PFSK-1 (cell line): ENCODE measurements around the gene ACAP1.

Source experiments
- FOXP2 ChIP-seq: optimal IDR thresholded peaks from 2 replicates; pipeline ENCODE3; 2011; ENCODE audit warnings: borderline replicate concordance, control low read depth, inconsistent platforms; ENCODE audit not compliant: insufficient read depth; ENCODE audit errors: extremely low read length, extremely low read depth
- POLR2AphosphoS5 ChIP-seq: IDR thresholded peaks from 2 replicates; pipeline ENCODE4 v1.6.1; 2012; ENCODE audit warnings: low read depth, mild to moderate bottlenecking, control low read depth, low read length, moderate library complexity
- SIN3A ChIP-seq: IDR thresholded peaks from 2 replicates; pipeline ENCODE4 v1.6.1; 2012; ENCODE audit warnings: mild to moderate bottlenecking, low read length, moderate library complexity, borderline replicate concordance; ENCODE audit not compliant: insufficient read depth
- TAF1 ChIP-seq: IDR thresholded peaks from 2 replicates; pipeline ENCODE4 v1.6.1; 2012; ENCODE audit warnings: low read length, control low read depth, borderline replicate concordance; ENCODE audit not compliant: insufficient read depth
- TF ChIP-seq, protein P1 (sequence below), 2 experiments: IDR thresholded peaks; 2 replicates each; pipeline versions ENCODE4 v1.6.1 to v1.8.0; 2011 to 2012; ENCODE audit warnings: low read depth in 2 of 2, low read length in 2 of 2, control low read depth in 1 of 2, inconsistent platforms in 1 of 2, mild to moderate bottlenecking in 1 of 2, moderate library complexity in 1 of 2; ENCODE audit not compliant: insufficient read depth in 1 of 2

ACAP1 gene

DNA sequence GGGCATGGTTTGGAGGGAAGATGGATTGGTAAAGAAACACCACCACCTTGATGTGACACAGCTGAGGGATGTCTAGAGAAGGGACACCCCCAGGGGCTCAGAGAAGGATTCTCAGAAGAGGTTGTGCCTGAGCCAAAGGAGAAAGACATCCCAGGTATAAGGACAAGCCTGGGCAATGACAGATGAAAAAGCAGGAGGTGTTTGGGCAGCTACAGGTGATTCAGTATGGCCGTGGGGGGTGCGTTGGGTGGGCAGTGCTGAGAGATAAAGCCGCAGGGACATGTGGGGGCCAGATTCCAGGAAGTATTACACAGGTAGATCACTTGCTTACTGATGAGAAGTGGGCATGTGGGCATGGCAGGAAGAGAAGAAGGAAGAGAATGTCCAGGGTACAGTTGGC lies 25.6 kb downstream of the ACAP1 start:
- TF ChIP-seq SIN3A: no peak
- no peak for TF ChIP-seq FOXP2
- TF ChIP-seq TAF1: no peak
- TF ChIP-seq, protein P1, sequence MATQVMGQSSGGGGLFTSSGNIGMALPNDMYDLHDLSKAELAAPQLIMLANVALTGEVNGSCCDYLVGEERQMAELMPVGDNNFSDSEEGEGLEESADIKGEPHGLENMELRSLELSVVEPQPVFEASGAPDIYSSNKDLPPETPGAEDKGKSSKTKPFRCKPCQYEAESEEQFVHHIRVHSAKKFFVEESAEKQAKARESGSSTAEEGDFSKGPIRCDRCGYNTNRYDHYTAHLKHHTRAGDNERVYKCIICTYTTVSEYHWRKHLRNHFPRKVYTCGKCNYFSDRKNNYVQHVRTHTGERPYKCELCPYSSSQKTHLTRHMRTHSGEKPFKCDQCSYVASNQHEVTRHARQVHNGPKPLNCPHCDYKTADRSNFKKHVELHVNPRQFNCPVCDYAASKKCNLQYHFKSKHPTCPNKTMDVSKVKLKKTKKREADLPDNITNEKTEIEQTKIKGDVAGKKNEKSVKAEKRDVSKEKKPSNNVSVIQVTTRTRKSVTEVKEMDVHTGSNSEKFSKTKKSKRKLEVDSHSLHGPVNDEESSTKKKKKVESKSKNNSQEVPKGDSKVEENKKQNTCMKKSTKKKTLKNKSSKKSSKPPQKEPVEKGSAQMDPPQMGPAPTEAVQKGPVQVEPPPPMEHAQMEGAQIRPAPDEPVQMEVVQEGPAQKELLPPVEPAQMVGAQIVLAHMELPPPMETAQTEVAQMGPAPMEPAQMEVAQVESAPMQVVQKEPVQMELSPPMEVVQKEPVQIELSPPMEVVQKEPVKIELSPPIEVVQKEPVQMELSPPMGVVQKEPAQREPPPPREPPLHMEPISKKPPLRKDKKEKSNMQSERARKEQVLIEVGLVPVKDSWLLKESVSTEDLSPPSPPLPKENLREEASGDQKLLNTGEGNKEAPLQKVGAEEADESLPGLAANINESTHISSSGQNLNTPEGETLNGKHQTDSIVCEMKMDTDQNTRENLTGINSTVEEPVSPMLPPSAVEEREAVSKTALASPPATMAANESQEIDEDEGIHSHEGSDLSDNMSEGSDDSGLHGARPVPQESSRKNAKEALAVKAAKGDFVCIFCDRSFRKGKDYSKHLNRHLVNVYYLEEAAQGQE (IDR thresholded peaks at IDR 0.05; ENCODE audit: insufficient read depth in 1 of 2, low read depth in 2 of 2, low read length in 2 of 2): no peak
- no peak for TF ChIP-seq POLR2AphosphoS5

DNA sequence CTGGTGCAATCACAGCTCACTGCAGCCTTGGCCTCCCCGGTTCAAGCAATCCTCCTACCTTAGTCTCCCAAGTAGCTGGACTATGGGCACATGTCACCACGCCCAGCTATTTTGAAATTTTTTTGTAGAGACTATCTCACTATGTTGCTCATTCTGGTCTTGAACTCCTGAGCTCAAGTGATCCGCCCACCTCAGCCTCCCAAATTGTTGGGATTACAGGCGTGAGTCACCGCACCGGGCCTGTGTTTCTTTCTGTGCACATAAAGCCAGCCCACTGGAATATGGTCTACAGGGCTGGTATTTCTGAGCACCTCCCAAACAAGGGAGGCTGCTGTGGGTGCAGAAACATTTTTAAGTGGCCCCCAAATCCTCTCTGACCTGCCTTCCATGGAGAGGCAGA lies 27.0 kb downstream of the ACAP1 start:
- TF ChIP-seq SIN3A: no peak
- no peak for TF ChIP-seq TAF1

DNA sequence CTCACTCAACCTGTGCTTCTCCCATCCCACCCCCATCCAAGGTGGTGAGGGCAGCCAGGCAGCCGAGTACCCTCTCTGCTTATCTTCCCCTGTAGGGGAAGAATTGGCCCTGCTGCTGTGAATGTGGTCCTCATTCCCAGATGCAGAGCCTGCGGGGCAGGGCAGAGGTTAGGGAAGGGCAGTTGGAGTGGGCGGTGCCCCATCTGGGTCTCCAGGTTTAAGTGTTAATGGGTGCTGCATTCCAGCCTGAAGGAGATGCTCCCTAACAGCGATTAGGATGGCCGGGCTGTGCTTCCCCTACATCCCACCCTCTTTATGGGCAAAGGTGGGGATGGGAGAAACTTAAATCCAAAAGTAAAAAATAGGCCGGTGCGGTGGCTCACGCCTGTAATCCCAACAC lies 30.8 kb downstream of the ACAP1 start:
- TF ChIP-seq POLR2AphosphoS5: no peak
- no peak for TF ChIP-seq TAF1
- TF ChIP-seq, protein P1 (IDR thresholded peaks at IDR 0.05; ENCODE audit: insufficient read depth in 1 of 2, low read depth in 2 of 2, low read length in 2 of 2): no peak
- TF ChIP-seq FOXP2: no peak
- no peak for TF ChIP-seq SIN3A

DNA sequence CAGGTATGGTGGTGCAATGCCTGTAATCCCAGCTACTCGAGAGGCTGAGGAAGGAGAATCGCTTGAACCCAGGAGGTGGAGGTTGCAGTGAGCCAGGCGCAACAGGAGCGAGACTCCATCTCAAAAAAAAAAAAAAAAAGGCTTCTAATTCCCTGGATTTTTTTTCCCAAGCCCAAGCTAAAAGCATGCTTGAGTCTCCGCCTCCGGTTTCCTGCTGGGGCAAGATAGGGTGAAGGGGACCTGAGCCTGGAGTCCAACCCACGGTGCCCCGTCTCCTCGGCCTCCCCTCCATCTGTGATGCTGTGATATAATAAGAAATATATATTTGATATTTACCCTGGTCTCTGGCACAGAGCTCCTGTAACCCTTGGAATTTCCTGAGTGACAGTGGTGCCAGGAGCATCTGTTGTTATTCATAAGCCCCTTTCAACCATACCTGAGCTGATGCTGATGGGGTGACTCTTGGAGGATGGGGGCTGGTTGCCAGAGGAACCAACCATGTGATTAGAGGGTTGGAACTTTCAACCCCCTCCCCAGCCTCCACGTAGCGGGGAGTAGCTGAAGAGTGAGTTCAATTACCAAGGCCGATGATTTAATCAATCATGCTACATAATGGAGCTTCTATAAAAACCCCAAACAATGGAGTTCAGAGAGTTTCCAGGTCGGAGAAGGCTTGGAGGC lies 31.7 kb downstream of the ACAP1 start:
- no peak for TF ChIP-seq FOXP2
- TF ChIP-seq TAF1: no peak

DNA sequence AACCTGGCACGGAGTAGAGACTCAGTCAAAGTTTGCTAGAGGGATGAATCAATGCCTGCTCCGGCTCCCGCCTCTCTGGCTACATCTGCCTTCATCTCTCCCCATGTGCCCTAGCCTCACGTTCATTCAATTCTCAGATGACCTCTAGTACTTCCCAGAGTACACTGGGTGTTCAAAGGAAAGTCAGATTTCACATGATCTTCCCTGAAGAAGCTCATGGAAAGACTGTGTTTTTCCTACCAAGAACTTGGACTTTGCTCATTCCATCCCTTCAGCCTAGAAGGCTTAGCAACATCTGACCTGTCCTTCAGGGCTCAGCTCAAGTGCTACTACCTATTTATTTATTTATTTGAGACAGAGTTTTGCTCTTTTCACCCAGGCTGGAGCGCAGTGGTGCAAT lies 33.5 kb downstream of the ACAP1 start:
- TF ChIP-seq FOXP2 (no peak), SIN3A (no peak), TAF1 (no peak), POLR2AphosphoS5 (no peak)
- TF ChIP-seq, protein P1 (IDR thresholded peaks at IDR 0.05; ENCODE audit: insufficient read depth in 1 of 2, low read depth in 2 of 2, low read length in 2 of 2): no peak

DNA sequence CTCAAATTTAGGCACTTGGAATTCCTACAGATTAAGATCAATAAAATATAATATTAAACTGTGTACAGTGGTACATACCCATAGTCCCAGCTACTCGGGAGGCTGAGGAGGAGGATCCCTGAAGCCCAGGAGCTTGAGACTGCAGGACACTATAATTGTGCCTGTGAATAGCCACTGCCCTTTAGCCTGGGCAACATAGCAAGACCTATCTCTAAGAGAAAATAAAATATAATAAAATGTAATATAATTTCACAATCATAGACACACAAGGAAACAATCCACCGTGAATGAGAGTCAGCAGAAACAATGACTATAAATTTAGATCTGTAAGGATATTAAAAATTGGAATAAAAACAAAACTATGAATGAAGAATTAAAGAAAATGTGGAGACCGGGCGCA lies 34.5 kb downstream of the ACAP1 start:
- TF ChIP-seq POLR2AphosphoS5: no peak
- TF ChIP-seq, protein P1 (IDR thresholded peaks at IDR 0.05; ENCODE audit: insufficient read depth in 1 of 2, low read depth in 2 of 2, low read length in 2 of 2): no peak
- no peak for TF ChIP-seq TAF1
- TF ChIP-seq SIN3A: no peak
- TF ChIP-seq FOXP2: no peak
